ENCODE measurements around the gene FOXRED2.

FOXRED2 gene

DNA sequence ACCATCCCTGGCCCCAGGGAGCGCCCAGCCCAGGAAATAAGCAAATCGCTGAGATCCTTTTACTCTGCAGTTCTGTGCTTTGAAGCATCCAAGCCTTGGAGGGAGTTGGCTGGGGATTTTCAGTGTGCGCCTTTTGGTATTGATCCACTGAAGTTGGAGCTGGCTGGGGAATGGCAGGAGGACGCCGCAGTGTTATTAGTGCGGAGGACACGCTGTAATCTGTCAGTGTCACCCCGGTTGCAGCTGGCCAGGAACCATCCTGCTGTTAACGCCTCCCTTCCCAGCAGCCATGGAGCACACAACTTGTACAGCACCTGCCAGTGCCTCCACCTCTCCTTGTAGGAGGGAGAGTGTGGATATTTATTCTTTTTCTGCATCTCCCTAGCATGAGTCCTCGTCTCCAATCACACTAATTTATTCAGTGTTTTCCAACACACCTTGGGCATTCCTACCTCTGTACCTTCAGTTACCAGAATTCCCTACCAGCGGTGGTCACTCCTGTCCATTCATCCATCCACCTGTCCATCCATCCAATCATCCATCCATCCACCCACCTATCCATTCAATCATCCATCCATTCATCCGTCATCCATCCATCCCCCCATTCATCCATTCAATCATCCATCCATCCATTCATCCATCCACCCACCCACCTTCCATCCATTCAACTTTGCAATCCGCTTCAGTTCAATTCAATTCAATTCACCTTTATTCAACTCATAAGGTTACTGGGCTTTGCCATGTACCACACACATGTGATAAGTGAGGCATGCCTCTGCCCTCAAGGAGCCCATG, 44.1 kb upstream of the FOXRED2 start:
- H2BK5ac ChIP-seq (ENCODE audit: low read length): no peak overlapping the region
- no peak for DNase-seq (ENCODE audit: low spot score)
- no peak overlapping the region for H2BK15ac ChIP-seq (ENCODE audit: low read length)
- no peaks in the 10 kb centered on the region for H3K36me3 ChIP-seq (replicated peaks in 1 of 2; ENCODE audit: control insufficient read depth in 2 of 2, insufficient read depth in 2 of 2, low read length in 2 of 2)
- no peak overlapping the region for H3K23ac ChIP-seq (ENCODE audit: low read depth, low read length, poor library complexity)
- H4K91ac ChIP-seq (ENCODE audit: low read depth, low read length, poor library complexity): no peak overlapping the region
- H4K8ac ChIP-seq (ENCODE audit: low read depth, low read length): no peak overlapping the region
- no peak overlapping the region for H2AK5ac ChIP-seq (ENCODE audit: low read depth, low read length)
- H3K27ac ChIP-seq (replicated peaks; ENCODE audit: low read length): no peak overlapping the region
- no peaks in the 10 kb centered on the region for H3K79me1 ChIP-seq (ENCODE audit: low read depth, low read length)
- no peak overlapping the region for H3K4ac ChIP-seq (ENCODE audit: low read length)
- H2AFZ ChIP-seq (ENCODE audit: low read length): no peak overlapping the region
- no peak overlapping the region for H2BK12ac ChIP-seq (ENCODE audit: low read length)
- no peaks in the 10 kb centered on the region for H3K9me3 ChIP-seq (replicated peaks in 1 of 2; ENCODE audit: control insufficient read depth in 2 of 2, insufficient read depth in 1 of 2, low read depth in 1 of 2, low read length in 2 of 2)
- H3K4me1 ChIP-seq (ENCODE audit: control insufficient read depth in 2 of 2, insufficient read depth in 1 of 2, low read depth in 1 of 2, low read length in 2 of 2): peaks cover 6 to 16% of the 10 kb centered on the region in 2 donors
- no peak overlapping the region for H2BK120ac ChIP-seq (ENCODE audit: low read depth, low read length)
- H3K27me3 ChIP-seq (ENCODE audit: control insufficient read depth in 3 of 3, insufficient read depth in 3 of 3, low read depth in 1 of 3, low read length in 3 of 3): no peaks in the 10 kb centered on the region
- H3K9ac ChIP-seq (ENCODE audit: low read depth, low read length, poor library complexity): no peak overlapping the region
- H3K4me3 ChIP-seq (ENCODE audit: low read length in 2 of 2): no peak overlapping the region
- 100% methylated on average over 1 to 2 of the region's 13 CpGs for WGBS, 2 donors (ENCODE audit: extremely low coverage in 2 of 2, insufficient read length in 2 of 2, insufficient replicate concordance in 1 of 2)
- H3K14ac ChIP-seq (ENCODE audit: low read length): no peak overlapping the region
- H3K18ac ChIP-seq (ENCODE audit: low read length): no peak overlapping the region
- no peak overlapping the region for H3K4me2 ChIP-seq (ENCODE audit: insufficient read depth, low read length, poor library complexity, severe bottlenecking)

DNA sequence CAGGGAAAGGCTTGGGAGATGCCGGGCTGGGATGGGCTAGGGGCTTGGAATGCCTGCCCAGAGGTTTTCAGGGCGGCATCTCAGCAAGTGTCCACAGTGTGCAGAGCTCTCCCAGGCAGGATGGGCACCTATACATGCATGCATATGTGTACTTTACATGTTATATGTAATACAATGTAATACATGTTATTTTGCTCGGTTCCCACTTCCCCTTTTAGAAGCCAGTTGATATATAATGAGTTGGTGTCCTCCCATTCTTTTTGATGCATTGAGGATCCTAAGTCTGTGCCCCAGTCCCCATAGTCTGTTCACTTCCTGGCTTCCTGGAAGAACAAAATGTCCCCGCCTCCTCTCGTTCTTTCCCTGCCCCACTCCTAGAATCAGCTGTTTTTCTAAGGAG, 42.2 kb upstream of the FOXRED2 start:
- Histone ChIP-seq H3K27me3 (ENCODE audit: control insufficient read depth in 3 of 3, insufficient read depth in 3 of 3, low read depth in 1 of 3, low read length in 3 of 3) (no peaks in the 10 kb centered on the region), H3K9ac (ENCODE audit: low read depth, low read length, poor library complexity) (peak overlapping the region; percentile 56), H3K79me1 (ENCODE audit: low read depth, low read length) (no peaks in the 10 kb centered on the region), H3K27ac (replicated peaks; ENCODE audit: low read length) (peak overlapping the region; percentile 12), H2AK5ac (ENCODE audit: low read depth, low read length) (no peak overlapping the region), H3K14ac (ENCODE audit: low read length) (no peak overlapping the region), H3K23ac (ENCODE audit: low read depth, low read length, poor library complexity) (peak overlapping the region; percentile 13), H3K9me3 (replicated peaks in 1 of 2; ENCODE audit: control insufficient read depth in 2 of 2, insufficient read depth in 1 of 2, low read depth in 1 of 2, low read length in 2 of 2) (no peaks in the 10 kb centered on the region), H2AFZ (ENCODE audit: low read length) (peak overlapping the region; percentile 90), H2BK12ac (ENCODE audit: low read length) (no peak overlapping the region), H4K91ac (ENCODE audit: low read depth, low read length, poor library complexity) (no peak overlapping the region), H3K4me2 (ENCODE audit: insufficient read depth, low read length, poor library complexity, severe bottlenecking) (no peak overlapping the region), H4K8ac (ENCODE audit: low read depth, low read length) (no peak overlapping the region), H3K4ac (ENCODE audit: low read length) (peak overlapping the region; percentile 42), H3K18ac (ENCODE audit: low read length) (peak overlapping the region; percentile 73), H2BK5ac (ENCODE audit: low read length) (no peak overlapping the region), H3K36me3 (replicated peaks in 1 of 2; ENCODE audit: control insufficient read depth in 2 of 2, insufficient read depth in 2 of 2, low read length in 2 of 2) (no peaks in the 10 kb centered on the region), H2BK15ac (ENCODE audit: low read length) (peak overlapping the region; percentile 62), H2BK120ac (ENCODE audit: low read depth, low read length) (peak overlapping the region; percentile 52), H3K4me1 (ENCODE audit: control insufficient read depth in 2 of 2, insufficient read depth in 1 of 2, low read depth in 1 of 2, low read length in 2 of 2) (peaks cover 5 to 16% of the 10 kb centered on the region in 2 donors), H3K4me3 (ENCODE audit: low read length in 2 of 2) (no peak overlapping the region)
- DNase-seq (ENCODE audit: low spot score): no peak
- no CpG with 5 or more reads among the region's 5 CpGs for WGBS, 2 donors (ENCODE audit: extremely low coverage in 2 of 2, insufficient read length in 2 of 2, insufficient replicate concordance in 1 of 2)

DNA sequence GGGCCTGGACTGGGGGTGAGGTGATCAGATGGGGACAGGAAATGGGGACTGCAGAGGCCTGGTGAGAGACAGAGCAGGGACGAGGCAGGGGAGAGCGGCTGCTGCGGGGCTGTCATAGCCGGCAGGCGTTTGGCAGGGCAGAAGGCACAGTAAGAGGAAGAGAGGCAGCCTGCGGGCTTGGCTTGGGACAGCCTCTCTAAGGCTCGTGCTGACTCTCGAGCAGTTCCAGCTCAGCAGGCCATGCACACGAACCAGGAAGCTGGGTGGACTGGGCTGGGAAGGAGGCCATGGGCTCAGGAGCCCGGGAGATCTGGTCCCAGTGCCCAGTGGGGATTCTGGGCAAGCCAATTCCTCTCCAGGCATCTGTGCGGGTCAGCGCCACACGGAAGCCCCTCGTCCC, 41.8 kb upstream of the FOXRED2 start:
- Histone ChIP-seq H3K9ac (ENCODE audit: low read depth, low read length, poor library complexity) (peak overlapping the region; percentile 56), H3K14ac (ENCODE audit: low read length) (no peak overlapping the region), H4K91ac (ENCODE audit: low read depth, low read length, poor library complexity) (no peak overlapping the region), H3K23ac (ENCODE audit: low read depth, low read length, poor library complexity) (peak overlapping the region; percentile 13), H3K18ac (ENCODE audit: low read length) (peak overlapping the region; percentile 73), H2AK5ac (ENCODE audit: low read depth, low read length) (no peak overlapping the region), H2BK5ac (ENCODE audit: low read length) (no peak overlapping the region), H2BK12ac (ENCODE audit: low read length) (no peak overlapping the region), H3K36me3 (replicated peaks in 1 of 2; ENCODE audit: control insufficient read depth in 2 of 2, insufficient read depth in 2 of 2, low read length in 2 of 2) (no peaks in the 10 kb centered on the region), H2BK15ac (ENCODE audit: low read length) (peak overlapping the region; percentile 62), H3K27ac (replicated peaks; ENCODE audit: low read length) (peak overlapping the region; percentile 12), H3K4me1 (ENCODE audit: control insufficient read depth in 2 of 2, insufficient read depth in 1 of 2, low read depth in 1 of 2, low read length in 2 of 2) (peaks cover 5 to 16% of the 10 kb centered on the region in 2 donors), H3K27me3 (ENCODE audit: control insufficient read depth in 3 of 3, insufficient read depth in 3 of 3, low read depth in 1 of 3, low read length in 3 of 3) (no peaks in the 10 kb centered on the region), H3K4me3 (ENCODE audit: low read length in 2 of 2) (no peak overlapping the region), H4K8ac (ENCODE audit: low read depth, low read length) (no peak overlapping the region), H3K79me1 (ENCODE audit: low read depth, low read length) (no peaks in the 10 kb centered on the region), H2BK120ac (ENCODE audit: low read depth, low read length) (peak overlapping the region; percentile 52), H3K9me3 (replicated peaks in 1 of 2; ENCODE audit: control insufficient read depth in 2 of 2, insufficient read depth in 1 of 2, low read depth in 1 of 2, low read length in 2 of 2) (no peaks in the 10 kb centered on the region), H3K4me2 (ENCODE audit: insufficient read depth, low read length, poor library complexity, severe bottlenecking) (no peak overlapping the region), H2AFZ (ENCODE audit: low read length) (peak overlapping the region; percentile 90), H3K4ac (ENCODE audit: low read length) (peak overlapping the region; percentile 42)
- no CpG with 5 or more reads among the region's 14 CpGs for WGBS, 2 donors (ENCODE audit: extremely low coverage in 2 of 2, insufficient read length in 2 of 2, insufficient replicate concordance in 1 of 2)
- no peak for DNase-seq (ENCODE audit: low spot score)

DNA sequence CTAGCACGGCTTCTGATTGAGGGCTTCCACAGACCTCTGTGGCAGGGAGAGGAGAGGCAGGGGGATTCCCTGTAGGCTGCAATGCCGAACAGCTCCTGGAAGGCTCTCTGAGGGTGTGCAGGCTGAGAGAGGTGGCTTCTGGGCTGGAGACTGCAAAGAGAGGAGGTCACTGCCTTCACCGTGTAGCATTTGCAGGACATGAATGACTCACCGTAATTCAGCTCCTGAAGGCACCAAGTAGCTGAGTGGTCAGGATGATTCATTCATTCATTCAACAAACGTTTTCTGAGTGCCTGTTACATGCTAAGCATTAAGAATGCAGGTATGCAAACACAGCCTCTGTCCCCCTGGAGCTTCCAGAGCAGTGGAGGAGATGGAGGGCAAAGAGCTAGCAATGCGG, 40.1 kb upstream of the FOXRED2 start:
- Histone ChIP-seq H4K8ac (ENCODE audit: low read depth, low read length) (no peak overlapping the region), H3K79me1 (ENCODE audit: low read depth, low read length) (no peaks in the 10 kb centered on the region), H2BK120ac (ENCODE audit: low read depth, low read length) (no peak overlapping the region), H2BK12ac (ENCODE audit: low read length) (no peak overlapping the region), H3K4ac (ENCODE audit: low read length) (no peak overlapping the region), H2AFZ (ENCODE audit: low read length) (no peak overlapping the region), H3K27me3 (ENCODE audit: control insufficient read depth in 3 of 3, insufficient read depth in 3 of 3, low read depth in 1 of 3, low read length in 3 of 3) (no peaks in the 10 kb centered on the region), H3K14ac (ENCODE audit: low read length) (no peak overlapping the region), H3K18ac (ENCODE audit: low read length) (no peak overlapping the region), H3K9me3 (replicated peaks in 1 of 2; ENCODE audit: control insufficient read depth in 2 of 2, insufficient read depth in 1 of 2, low read depth in 1 of 2, low read length in 2 of 2) (no peaks in the 10 kb centered on the region), H3K9ac (ENCODE audit: low read depth, low read length, poor library complexity) (no peak overlapping the region), H2AK5ac (ENCODE audit: low read depth, low read length) (no peak overlapping the region), H4K91ac (ENCODE audit: low read depth, low read length, poor library complexity) (no peak overlapping the region), H3K4me3 (ENCODE audit: low read length in 2 of 2) (no peak overlapping the region), H2BK15ac (ENCODE audit: low read length) (no peak overlapping the region), H3K27ac (replicated peaks; ENCODE audit: low read length) (no peak overlapping the region), H3K4me2 (ENCODE audit: insufficient read depth, low read length, poor library complexity, severe bottlenecking) (no peak overlapping the region), H3K4me1 (ENCODE audit: control insufficient read depth in 2 of 2, insufficient read depth in 1 of 2, low read depth in 1 of 2, low read length in 2 of 2) (peaks cover 5 to 18% of the 10 kb centered on the region in 2 donors), H3K36me3 (replicated peaks in 1 of 2; ENCODE audit: control insufficient read depth in 2 of 2, insufficient read depth in 2 of 2, low read length in 2 of 2) (no peaks in the 10 kb centered on the region), H3K23ac (ENCODE audit: low read depth, low read length, poor library complexity) (no peak overlapping the region), H2BK5ac (ENCODE audit: low read length) (no peak overlapping the region)
- DNase-seq (ENCODE audit: low spot score): no peak
- WGBS, 2 donors (ENCODE audit: extremely low coverage in 2 of 2, insufficient read length in 2 of 2, insufficient replicate concordance in 1 of 2): no CpG with 5 or more reads among the region's 6 CpGs

Data from neuronal stem cell (in vitro differentiated cells).